GM12864 (cell line): Measurements from ENCODE around the gene KIAA1217.
"Not testable (repeated sequence)": the region's sequence is repeated elsewhere in the genome, so short reads cannot be mapped to it uniquely, and the experiment has no call there.

Experiments used
- DNase-seq: peaks from one replicate; pipeline ENCODE4 v3.0.0-alpha.2; 2011; ENCODE audit warnings: low read depth
- H3K4me3 ChIP-seq: 2 replicates; pipeline ENCODE4 v1.5.1; 2011; ENCODE audit warnings: mild to moderate bottlenecking, low read depth, low read length, control low read depth
- CTCF ChIP-seq: IDR thresholded peaks from 2 replicates; pipeline ENCODE4 v1.5.1; 2011; ENCODE audit warnings: low read depth, mild to moderate bottlenecking, moderate library complexity, low read length, control low read depth, inconsistent platforms; ENCODE audit errors: missing control alignments

Gene KIAA1217

GRCh38 chr10:24324651-24325050 is 115.7 kb downstream of the KIAA1217 start:
- no peak overlapping the region for H3K4me3 ChIP-seq
- no peak for DNase-seq
- TF ChIP-seq CTCF = no peak

GRCh38 chr10:24331457-24331856 is 122.5 kb downstream of the KIAA1217 start:
- no peak for TF ChIP-seq CTCF
- no peak overlapping the region for H3K4me3 ChIP-seq
- no peak for DNase-seq

GRCh38 chr10:24333736-24334135 is 124.8 kb downstream of the KIAA1217 start:
- no peak for TF ChIP-seq CTCF
- no peak overlapping the region for H3K4me3 ChIP-seq
- no peak for DNase-seq

GRCh38 chr10:24334279-24334939 is 125.5 kb downstream of the KIAA1217 start:
- H3K4me3 ChIP-seq = no peak overlapping the region
- DNase-seq = no peak
- TF ChIP-seq CTCF = no peak

- H3K4me3 ChIP-seq, DNase-seq: not testable (repeated sequence)
Observed at GRCh38 chr10:24337723-24338122, 128.8 kb downstream of the KIAA1217 start.

- no peak for TF ChIP-seq CTCF
- no peak overlapping the region for H3K4me3 ChIP-seq
- no peak for DNase-seq
Observed at GRCh38 chr10:24339387-24339786, 130.4 kb downstream of the KIAA1217 start.

GRCh38 chr10:24340446-24340845 is 131.5 kb downstream of the KIAA1217 start:
- no peak for TF ChIP-seq CTCF
- no peak overlapping the region for H3K4me3 ChIP-seq
- no peak for DNase-seq
